PC-3 (cell line): ENCODE measurements around the gene ECHS1. TPM values are rescaled to one million over a fixed set of nuclear protein-coding genes. Genes with fewer than 3 reads are reported as not detected.

Source experiments
- ATAC-seq: fragments of 200-7000 bp; cut with Tn5 transposase; 2 replicates; pipeline ENCODE4 v1.9.1; 2020; ENCODE audit warnings: mild to moderate bottlenecking, moderate library complexity
- BruUV-seq: library from RNA; stranded (reverse); fragments of 400-500 nt; replicated peaks from 2 replicates; lab custom pipeline; 2021; lab: Mats Ljungman, UMichigan
- CTCF ChIA-PET: fragments of 300-600 bp; sonication (Branson Sonifier 250); formaldehyde crosslinking; loops from one replicate; lab custom pipeline; 2022; ENCODE audit warnings: antibody characterized with exemption; lab: Charles Lee
- POLR2A ChIA-PET: fragments of 300-600 bp; sonication (Branson Sonifier 250); formaldehyde crosslinking; loops from one replicate; lab custom pipeline; 2022; ENCODE audit warnings: antibody characterized with exemption; ENCODE audit not compliant: unreplicated experiment; lab: Charles Lee
- DNase-seq: peaks from one replicate; pipeline ENCODE4 v3.0.0-alpha.2; 2015
- H2AFZ ChIP-seq: fragments of 300-600 bp; sonication (generic); 2 replicates; pipeline ENCODE4 v1.6.0; 2016; ENCODE audit warnings: antibody characterized with exemption, low read length
- H3F3A ChIP-seq: fragments of 300-600 bp; sonication (generic); one replicate; pipeline ENCODE4 v1.6.0; 2017; ENCODE audit warnings: antibody characterized with exemption, low read length, control low read depth, mild to moderate bottlenecking; ENCODE audit not compliant: unreplicated experiment
- H3K27ac ChIP-seq: fragments of 300-600 bp; sonication (generic); 2 replicates; pipeline ENCODE4 v1.5.1; 2016; ENCODE audit warnings: mild to moderate bottlenecking, low read length
- H3K27me3 ChIP-seq: fragments of 300-600 bp; sonication (generic); 2 replicates; pipeline ENCODE4 v1.6.1; 2016; ENCODE audit warnings: low read length, mixed read lengths
- H3K36me3 ChIP-seq: fragments of 300-600 bp; sonication (generic); 2 replicates; pipeline ENCODE4 v1.6.1; 2016; ENCODE audit warnings: low read depth, mixed run types, low read length, mixed read lengths
- H3K4me1 ChIP-seq: fragments of 300-600 bp; sonication (generic); 2 replicates; pipeline ENCODE4 v1.5.1; 2016; ENCODE audit warnings: low read length; ENCODE audit not compliant: insufficient read depth
- H3K4me2 ChIP-seq: fragments of 300-600 bp; sonication (generic); 2 replicates; pipeline ENCODE4 v1.6.0; 2016; ENCODE audit warnings: low read length
- H3K4me3 ChIP-seq: fragments of 300-600 bp; sonication (generic); 2 replicates; pipeline ENCODE4 v1.5.1; 2016; ENCODE audit warnings: mild to moderate bottlenecking, low read length, mixed read lengths
- H3K79me2 ChIP-seq: fragments of 300-600 bp; sonication (generic); 2 replicates; pipeline ENCODE4 v1.6.1; 2017; ENCODE audit warnings: low read length, mixed read lengths
- H3K9ac ChIP-seq: fragments of 300-600 bp; sonication (generic); 2 replicates; pipeline ENCODE4 v1.6.0; 2016; ENCODE audit warnings: mild to moderate bottlenecking, low read length
- H3K9me2 ChIP-seq: fragments of 300-600 bp; sonication (generic); replicated peaks from 2 replicates; pipeline ENCODE4 v1.6.1; 2016; ENCODE audit warnings: mixed run types, low read length, mixed read lengths
- H3K9me3 ChIP-seq: fragments of 300-600 bp; sonication (generic); 2 replicates; pipeline ENCODE4 v1.6.1; 2016; ENCODE audit warnings: low read length, mixed read lengths
- H4K20me1 ChIP-seq: fragments of 300-600 bp; sonication (generic); 2 replicates; pipeline ENCODE4 v1.6.1; 2016; ENCODE audit warnings: low read length, mixed read lengths
- CTCF ChIP-seq: fragments of 300-600 bp; sonication (generic); conservative IDR thresholded peaks from 2 replicates; pipeline ENCODE4 v1.5.1; 2017; ENCODE audit warnings: antibody characterized with exemption, low read depth, mild to moderate bottlenecking, low read length
- EZH2 ChIP-seq: fragments of 300-600 bp; sonication (generic); IDR thresholded peaks from one replicate; pipeline ENCODE4 v1.6.1; 2017; ENCODE audit warnings: antibody characterized with exemption, mild to moderate bottlenecking, low read length; ENCODE audit not compliant: unreplicated experiment
- EZH2phosphoT487 ChIP-seq: fragments of 300-600 bp; sonication (generic); IDR thresholded peaks from 2 replicates; pipeline ENCODE4 v1.6.1; 2018; ENCODE audit warnings: mild to moderate bottlenecking, antibody characterized with exemption, low read length, borderline replicate concordance
- intact Hi-C: fragments of 100-400 bp; cut with micrococcal nuclease; formaldehyde crosslinking; loops from 2 replicates; pipeline ENCODE4 v1.9.0; 2023
- total RNA-seq: library from RNA; depleted of rRNA; stranded (reverse); fragments of >200 nt; gene quantifications from 2 replicates; pipeline ENCODE4 v1.2.3, GENCODE V29; 2014

ECHS1 gene
- total RNA-seq, 1 experiment from 2014 or later, result 120 TPM

DNA sequence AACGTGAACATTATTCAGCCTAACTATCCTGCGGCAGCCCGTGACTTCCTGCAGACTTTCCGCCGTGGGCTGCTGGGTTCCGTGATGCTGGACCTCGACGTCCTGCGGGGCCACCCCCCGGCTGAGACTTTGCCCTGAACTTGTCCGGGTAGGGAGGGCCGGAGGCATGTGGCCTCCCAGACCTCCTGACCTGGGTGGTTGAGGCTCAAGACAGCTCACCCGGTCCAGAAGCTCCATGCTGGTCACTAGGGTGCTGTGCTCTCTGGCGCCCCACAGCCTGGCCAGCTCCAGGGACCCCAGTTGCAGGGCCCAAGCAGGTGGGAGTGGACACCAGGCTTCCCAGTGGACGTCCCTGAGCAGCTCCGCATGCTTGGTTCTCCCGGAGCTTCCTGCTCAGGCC lies 46.9 kb upstream of the ECHS1 start:
- no peak for DNase-seq
- H3K27ac ChIP-seq, result no peak overlapping the region
- CTCF ChIA-PET, result no interaction called here
- H3K4me2 ChIP-seq, result no peak overlapping the region
- POLR2A ChIA-PET, result no interaction called here
- no peaks in the 10 kb centered on the region for H3K4me1 ChIP-seq
- no peak overlapping the region for H2AFZ ChIP-seq
- H3K9ac ChIP-seq, result no peak overlapping the region
- no peaks in the 10 kb centered on the region for H3K9me2 ChIP-seq
- no peak for TF ChIP-seq CTCF
- no peak for TF ChIP-seq EZH2phosphoT487
- no peak for TF ChIP-seq EZH2
- no peak overlapping the region for H3K4me3 ChIP-seq
- no peaks in the 10 kb centered on the region for H3K27me3 ChIP-seq
- intact Hi-C loops, result no loop called here
- H3K36me3 ChIP-seq, result no peaks in the 10 kb centered on the region
- H3K79me2 ChIP-seq, result no peaks in the 10 kb centered on the region
- no peaks in the 10 kb centered on the region for H3K9me3 ChIP-seq
- TSS peak; percentile 20 for BruUV-seq
- H4K20me1 ChIP-seq, result no peaks in the 10 kb centered on the region
- no peak for ATAC-seq
- H3F3A ChIP-seq, result no peaks in the 10 kb centered on the region

GRCh38 chr10:133419211-133419950 lies 46.2 kb upstream of the ECHS1 start:
- Histone ChIP-seq H3K79me2 (no peaks in the 10 kb centered on the region), H2AFZ (no peak overlapping the region), H4K20me1 (no peaks in the 10 kb centered on the region), H3K9me2 (no peaks in the 10 kb centered on the region), H3K36me3 (no peaks in the 10 kb centered on the region), H3K4me2 (no peak overlapping the region), H3K27me3 (no peaks in the 10 kb centered on the region), H3K9ac (no peak overlapping the region), H3K4me1 (no peaks in the 10 kb centered on the region), H3F3A (no peaks in the 10 kb centered on the region), H3K9me3 (no peaks in the 10 kb centered on the region), H3K4me3 (no peak overlapping the region), H3K27ac (no peak overlapping the region)
- TF ChIP-seq EZH2 (no peak), CTCF (no peak), EZH2phosphoT487 (no peak)
- no TSS peak for BruUV-seq
- no peak for DNase-seq
- ChIA-PET POLR2A (no interaction called here), CTCF (no interaction called here)
- intact Hi-C loops, result no loop called here
- no peak for ATAC-seq

- Histone ChIP-seq H2AFZ (no peak overlapping the region), H3F3A (no peaks in the 10 kb centered on the region), H3K9ac (no peak overlapping the region), H4K20me1 (no peaks in the 10 kb centered on the region), H3K4me3 (no peak overlapping the region), H3K9me2 (no peaks in the 10 kb centered on the region), H3K4me1 (no peaks in the 10 kb centered on the region), H3K9me3 (no peaks in the 10 kb centered on the region), H3K79me2 (no peaks in the 10 kb centered on the region), H3K27me3 (no peaks in the 10 kb centered on the region), H3K27ac (no peak overlapping the region), H3K4me2 (no peak overlapping the region), H3K36me3 (peaks cover 3% of the 10 kb centered on the region; the same call in 1 of the 2 replicates)
- CTCF ChIA-PET, result no interaction called here
- TF ChIP-seq CTCF (no peak), EZH2phosphoT487 (no peak), EZH2 (no peak)
- intact Hi-C loops, result no loop called here
- no peak for ATAC-seq
- no TSS peak for BruUV-seq
- no peak for DNase-seq
- POLR2A ChIA-PET, result no interaction called here
Measured at GRCh38 chr10:133418289-133418993, 45.3 kb upstream of the ECHS1 start.
